ENCODE results near the gene COL23A1. TPM values are rescaled to one million over a fixed set of nuclear protein-coding genes. Genes with fewer than 3 reads are reported as not detected.

COL23A1 gene
- total RNA-seq, 4 donors from 2014 or later = 7.9 to 20.4 (median 12.0) TPM

- no peak for DNase-seq (ENCODE audit: low spot score in 2 of 2)
- H3K4me1 ChIP-seq = no peaks in the 10 kb centered on the region
- no peak for TF ChIP-seq EP300 (IDR thresholded peaks at IDR 0.05)
- no peak for TF ChIP-seq POLR2A (IDR thresholded peaks at IDR 0.05)
- TF ChIP-seq CTCF (IDR thresholded peaks at IDR 0.05) = no peak
- no peak overlapping the region for H3K27ac ChIP-seq
- 59 to 63% methylated on average over 2 of the region's 2 CpGs for WGBS, 2 donors
- no peaks in the 10 kb centered on the region for H3K27me3 ChIP-seq
- no peaks in the 10 kb centered on the region for H3K9me3 ChIP-seq
- no peak overlapping the region for H3K4me3 ChIP-seq
- H3K36me3 ChIP-seq = no peaks in the 10 kb centered on the region
Observed at GRCh38 chr5:178338750-178339144, 251.4 kb downstream of the COL23A1 start.

DNA sequence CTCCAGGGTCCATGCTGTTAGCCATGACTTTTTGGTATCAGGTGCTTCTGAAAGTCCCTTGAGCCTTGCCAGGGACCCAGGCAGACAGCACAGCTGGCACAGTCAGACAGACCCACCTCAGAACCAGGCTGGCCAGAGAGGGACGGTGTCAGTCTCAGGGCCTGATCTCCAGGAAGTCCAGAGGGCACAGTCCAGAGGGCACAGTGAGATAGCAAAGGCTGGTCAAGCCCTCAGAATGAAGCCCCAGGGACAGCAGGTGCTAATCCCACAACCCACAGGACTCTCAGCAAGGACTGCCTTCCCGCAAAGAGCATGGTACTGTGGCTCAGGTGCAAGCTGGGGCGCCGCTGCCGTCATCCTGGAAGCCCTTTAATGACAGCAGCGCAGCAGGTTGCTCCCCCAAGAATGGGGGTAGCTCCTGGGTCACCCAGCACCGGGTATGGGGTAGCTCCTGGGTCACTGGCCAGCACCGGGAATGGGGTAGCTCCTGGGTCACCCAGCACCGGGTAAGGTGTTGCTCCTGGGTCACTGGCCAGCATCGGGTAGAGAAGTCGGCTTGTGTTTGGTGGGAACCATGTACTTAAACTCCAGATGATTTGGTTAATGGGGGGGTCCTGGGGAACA lies 252.0 kb downstream of the COL23A1 start:
- Histone ChIP-seq H3K36me3 (no peaks in the 10 kb centered on the region), H3K27ac (no peak overlapping the region), H3K4me3 (no peak overlapping the region), H3K4me1 (no peaks in the 10 kb centered on the region), H3K27me3 (no peaks in the 10 kb centered on the region), H3K9me3 (no peaks in the 10 kb centered on the region)
- TF ChIP-seq POLR2A (IDR thresholded peaks at IDR 0.05) = no peak
- TF ChIP-seq EP300 (IDR thresholded peaks at IDR 0.05) = no peak
- TF ChIP-seq CTCF (IDR thresholded peaks at IDR 0.05) = no peak
- DNase-seq (ENCODE audit: low spot score in 2 of 2) = no peak
- WGBS, 2 donors = 89 to 91% methylated on average over 10 to 11 of the region's 11 CpGs

- no peak for DNase-seq (ENCODE audit: low spot score in 2 of 2)
- TF ChIP-seq EP300 (IDR thresholded peaks at IDR 0.05) (no peak), CTCF (IDR thresholded peaks at IDR 0.05) (no peak), POLR2A (IDR thresholded peaks at IDR 0.05) (no peak)
- Histone ChIP-seq H3K4me1 (peaks cover 0 to under 1% (median 0%) of the 10 kb centered on the region in 4 donors), H3K27ac (no peak overlapping the region), H3K36me3 (no peaks in the 10 kb centered on the region), H3K9me3 (no peaks in the 10 kb centered on the region), H3K27me3 (no peaks in the 10 kb centered on the region), H3K4me3 (no peak overlapping the region)
- 30 to 52% methylated on average over 7 of the region's 7 CpGs for WGBS, 2 donors
Observed at GRCh38 chr5:178337334-178337741, 252.9 kb downstream of the COL23A1 start.

DNA sequence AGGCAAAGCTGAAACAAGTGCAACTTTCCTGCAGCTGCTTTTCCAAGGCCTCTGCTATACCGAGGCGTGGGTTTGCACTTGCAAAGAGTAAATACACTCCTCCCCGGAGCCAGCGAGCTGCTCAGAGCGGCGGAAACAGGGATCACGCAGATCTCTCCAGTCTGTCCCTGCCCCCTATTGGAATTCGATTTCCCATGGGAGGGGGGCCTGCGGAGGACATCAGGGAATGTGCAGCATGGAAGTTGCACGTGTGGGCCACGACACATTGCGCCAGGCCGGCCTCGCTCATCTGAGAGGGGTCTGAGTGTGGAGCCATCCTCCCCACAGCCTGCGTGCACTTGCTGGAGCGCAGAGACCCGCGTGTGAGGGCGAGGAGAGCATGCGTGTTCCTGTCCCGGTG lies 253.3 kb downstream of the COL23A1 start:
- Histone ChIP-seq H3K36me3 (no peaks in the 10 kb centered on the region), H3K27me3 (no peaks in the 10 kb centered on the region), H3K4me3 (no peak overlapping the region), H3K27ac (no peak overlapping the region), H3K4me1 (peaks cover 0 to 5% (median 2%) of the 10 kb centered on the region in 4 donors), H3K9me3 (no peaks in the 10 kb centered on the region)
- 27 to 33% methylated on average over 9 to 21 of the region's 21 CpGs for WGBS, 2 donors
- no peak for DNase-seq (ENCODE audit: low spot score in 2 of 2)
- TF ChIP-seq POLR2A (IDR thresholded peaks at IDR 0.05) (no peak), EP300 (IDR thresholded peaks at IDR 0.05) (no peak), CTCF (IDR thresholded peaks at IDR 0.05) (no peak)

- WGBS, 2 donors = 74 to 83% methylated on average over 8 of the region's 8 CpGs
- no peaks in the 10 kb centered on the region for H3K9me3 ChIP-seq
- no peaks in the 10 kb centered on the region for H3K36me3 ChIP-seq
- no peak for TF ChIP-seq POLR2A (IDR thresholded peaks at IDR 0.05)
- TF ChIP-seq CTCF (IDR thresholded peaks at IDR 0.05) = no peak
- no peak overlapping the region for H3K4me3 ChIP-seq
- DNase-seq (ENCODE audit: low spot score in 2 of 2) = no peak
- no peak overlapping the region for H3K27ac ChIP-seq
- H3K27me3 ChIP-seq = no peaks in the 10 kb centered on the region
- H3K4me1 ChIP-seq = peaks cover 0 to 18% (median 3%) of the 10 kb centered on the region in 4 donors
Observed at GRCh38 chr5:178335302-178336030, 254.7 kb downstream of the COL23A1 start.

Data from tibial nerve (tissue), 4 donors.